Activated CD4-positive, alpha-beta T cell treated with anti-CD3 and anti-CD28 coated beads, Interleukin-2, amount 10 ng/mL, durations not matched to agents 24 days and 14 days (primary cell): ENCODE measurements around the gene SH2B3. TPM values are rescaled to one million over a fixed set of nuclear protein-coding genes. Genes with fewer than 3 reads are reported as not detected.

ENCODE experiments used
- DNase-seq: peaks from one replicate; pipeline ENCODE4 v3.0.0; 2022
- H3K27ac Mint-ChIP-seq: one replicate; pipeline ENCODE4 v1.8.0; 2022; ENCODE audit warnings: mild to moderate bottlenecking, mixed read lengths
- H3K27me3 Mint-ChIP-seq: one replicate; pipeline ENCODE4 v1.8.0; 2022; ENCODE audit warnings: mixed read lengths
- H3K36me3 Mint-ChIP-seq: one replicate; pipeline ENCODE4 v1.8.0; 2022; ENCODE audit warnings: low read depth, mild to moderate bottlenecking, mixed read lengths
- H3K4me1 Mint-ChIP-seq: one replicate; pipeline ENCODE4 v1.8.0; 2021; ENCODE audit warnings: mixed read lengths
- H3K4me3 Mint-ChIP-seq: one replicate; pipeline ENCODE4 v1.8.0; 2022; ENCODE audit warnings: mild to moderate bottlenecking, moderate library complexity, mixed read lengths
- H3K9me3 Mint-ChIP-seq: one replicate; pipeline ENCODE4 v1.8.0; 2021; ENCODE audit warnings: mixed read lengths
- intact Hi-C: fragments of 100-400 bp; cut with micrococcal nuclease; formaldehyde crosslinking; loops from one replicate; pipeline ENCODE4 v1.15.1; 2023
- total RNA-seq: library from RNA; stranded (reverse); gene quantifications from 2 replicates; pipeline ENCODE4 v1.2.3, GENCODE V29; 2022

Gene SH2B3
- 43.4 and 44.1 TPM in 2 replicates for total RNA-seq

- Mint-ChIP-seq H3K27ac (peak within 1 kb of the TSS; percentile 96), H3K4me1 (peaks cover 50% of the 10 kb centered on the region)
These were observed at the start of gene SH2B3 for GRCh38 chr12:111405859-111406473. Gene SH2B3, plus strand, starts transcription at chr12:111405923. Its CDS starts 12,223 bp downstream, at chr12:111418146.

GRCh38 chr12:111359231-111359913 is 46.4 kb upstream of the SH2B3 start:
- Mint-ChIP-seq H3K27me3 (peaks cover 8% of the 10 kb centered on the region), H3K4me1 (peaks cover 13% of the 10 kb centered on the region)
- intact Hi-C loops, result no loop called here

More at GRCh38 chr12:111405859-111406473, at the start of gene SH2B3:
- H3K4me3 Mint-ChIP-seq, result peak within 1 kb of the TSS; percentile 99
- intact Hi-C loops, result loop anchor here (2.0 to 10.0 kb wide), 3 partner anchors 141 to 1009 kb away; partner anchors contain the start of genes ATXN2 and PTPN11
- peaks cover 18% of the 10 kb centered on the region for H3K36me3 Mint-ChIP-seq
- H3K27me3 Mint-ChIP-seq, result no peaks in the 10 kb centered on the region
- DNase-seq, result peak; percentile 95
- H3K9me3 Mint-ChIP-seq, result no peaks in the 10 kb centered on the region

GRCh38 chr12:111359914-111360276 is 45.8 kb upstream of the SH2B3 start:
- Mint-ChIP-seq H3K27me3 (peaks cover 8% of the 10 kb centered on the region), H3K27ac (peak overlapping the region; percentile 67), H3K36me3 (peaks cover 2% of the 10 kb centered on the region), H3K4me1 (peaks cover 13% of the 10 kb centered on the region), H3K4me3 (peak overlapping the region; percentile 37), H3K9me3 (no peaks in the 10 kb centered on the region)
- intact Hi-C loops, result no loop called here
- DNase-seq, result no peak

More at GRCh38 chr12:111359231-111359913, 46.4 kb upstream of the SH2B3 start:
- peak overlapping the region; percentile 37 for H3K4me3 Mint-ChIP-seq
- DNase-seq, result peak; percentile 71
- peaks cover 2% of the 10 kb centered on the region for H3K36me3 Mint-ChIP-seq
- H3K9me3 Mint-ChIP-seq, result no peaks in the 10 kb centered on the region
- peak overlapping the region; percentile 67 for H3K27ac Mint-ChIP-seq

GRCh38 chr12:111360325-111360930 is 45.3 kb upstream of the SH2B3 start:
- H3K9me3 Mint-ChIP-seq, result no peaks in the 10 kb centered on the region
- peaks cover 2% of the 10 kb centered on the region for H3K36me3 Mint-ChIP-seq
- no peak for DNase-seq
- no peak overlapping the region for H3K27ac Mint-ChIP-seq
- H3K4me1 Mint-ChIP-seq, result peaks cover 13% of the 10 kb centered on the region
- intact Hi-C loops, result no loop called here
- peaks cover 8% of the 10 kb centered on the region for H3K27me3 Mint-ChIP-seq
- no peak overlapping the region for H3K4me3 Mint-ChIP-seq

- DNase-seq, result no peak
- Mint-ChIP-seq H3K27me3 (peaks cover 8% of the 10 kb centered on the region), H3K4me3 (no peak overlapping the region), H3K27ac (no peak overlapping the region), H3K4me1 (peaks cover 13% of the 10 kb centered on the region), H3K9me3 (no peaks in the 10 kb centered on the region), H3K36me3 (peaks cover 2% of the 10 kb centered on the region)
- intact Hi-C loops, result no loop called here
These were observed 44.5 kb upstream of the SH2B3 start for GRCh38 chr12:111361073-111361716.

GRCh38 chr12:111361717-111362576 is 43.8 kb upstream of the SH2B3 start:
- Mint-ChIP-seq H3K36me3 (peaks cover 2% of the 10 kb centered on the region), H3K4me3 (no peak overlapping the region), H3K27me3 (peaks cover 11% of the 10 kb centered on the region), H3K27ac (no peak overlapping the region), H3K9me3 (no peaks in the 10 kb centered on the region), H3K4me1 (peaks cover 13% of the 10 kb centered on the region)
- intact Hi-C loops, result no loop called here
- DNase-seq, result no peak

- Mint-ChIP-seq H3K4me3 (no peak overlapping the region), H3K9me3 (no peaks in the 10 kb centered on the region), H3K4me1 (peaks cover 13% of the 10 kb centered on the region), H3K36me3 (peaks cover 2% of the 10 kb centered on the region), H3K27ac (no peak overlapping the region), H3K27me3 (peaks cover 19% of the 10 kb centered on the region)
- intact Hi-C loops, result no loop called here
- no peak for DNase-seq
These were observed 42.8 kb upstream of the SH2B3 start for GRCh38 chr12:111362687-111363475.

- Mint-ChIP-seq H3K27ac (no peak overlapping the region), H3K4me3 (no peak overlapping the region), H3K4me1 (peaks cover 16% of the 10 kb centered on the region), H3K27me3 (peaks cover 20% of the 10 kb centered on the region), H3K9me3 (no peaks in the 10 kb centered on the region), H3K36me3 (peaks cover 2% of the 10 kb centered on the region)
- DNase-seq, result no peak
- intact Hi-C loops, result no loop called here
These were observed 42.1 kb upstream of the SH2B3 start for GRCh38 chr12:111363578-111363977.

- no peak overlapping the region for H3K4me3 Mint-ChIP-seq
- no peak for DNase-seq
- peaks cover 7% of the 10 kb centered on the region for H3K4me1 Mint-ChIP-seq
- H3K27ac Mint-ChIP-seq, result no peak overlapping the region
- no peaks in the 10 kb centered on the region for H3K36me3 Mint-ChIP-seq
- H3K27me3 Mint-ChIP-seq, result peaks cover 16% of the 10 kb centered on the region
- no peaks in the 10 kb centered on the region for H3K9me3 Mint-ChIP-seq
- intact Hi-C loops, result no loop called here
These were observed 39.6 kb upstream of the SH2B3 start for GRCh38 chr12:111366075-111366474.

GRCh38 chr12:111366583-111366982 is 39.1 kb upstream of the SH2B3 start:
- Mint-ChIP-seq H3K27ac (no peak overlapping the region), H3K4me1 (peaks cover 7% of the 10 kb centered on the region), H3K4me3 (no peak overlapping the region), H3K36me3 (no peaks in the 10 kb centered on the region), H3K27me3 (peaks cover 16% of the 10 kb centered on the region), H3K9me3 (no peaks in the 10 kb centered on the region)
- intact Hi-C loops, result no loop called here
- no peak for DNase-seq

- H3K4me1 Mint-ChIP-seq, result peaks cover 7% of the 10 kb centered on the region
- no peak for DNase-seq
- H3K27ac Mint-ChIP-seq, result no peak overlapping the region
- intact Hi-C loops, result no loop called here
- peak overlapping the region; percentile 70 for H3K4me3 Mint-ChIP-seq
- no peaks in the 10 kb centered on the region for H3K36me3 Mint-ChIP-seq
- no peaks in the 10 kb centered on the region for H3K9me3 Mint-ChIP-seq
- H3K27me3 Mint-ChIP-seq, result peaks cover 16% of the 10 kb centered on the region
These were observed 38.0 kb upstream of the SH2B3 start for GRCh38 chr12:111367661-111368221.

- Mint-ChIP-seq H3K4me3 (peak overlapping the region; percentile 70), H3K9me3 (no peaks in the 10 kb centered on the region), H3K4me1 (peaks cover 7% of the 10 kb centered on the region), H3K27ac (no peak overlapping the region), H3K36me3 (no peaks in the 10 kb centered on the region), H3K27me3 (peaks cover 19% of the 10 kb centered on the region)
- DNase-seq, result peak; percentile 66
- intact Hi-C loops, result no loop called here
These were observed 37.4 kb upstream of the SH2B3 start for GRCh38 chr12:111368291-111368787.
